ENCODE data around the gene AARS2. TPM values are rescaled to one million over a fixed set of nuclear protein-coding genes. Genes with fewer than 3 reads are reported as not detected.

Gene AARS2
- total RNA-seq, 2 donors from 2014 or later: 6.5 to 7.4 TPM

DNA sequence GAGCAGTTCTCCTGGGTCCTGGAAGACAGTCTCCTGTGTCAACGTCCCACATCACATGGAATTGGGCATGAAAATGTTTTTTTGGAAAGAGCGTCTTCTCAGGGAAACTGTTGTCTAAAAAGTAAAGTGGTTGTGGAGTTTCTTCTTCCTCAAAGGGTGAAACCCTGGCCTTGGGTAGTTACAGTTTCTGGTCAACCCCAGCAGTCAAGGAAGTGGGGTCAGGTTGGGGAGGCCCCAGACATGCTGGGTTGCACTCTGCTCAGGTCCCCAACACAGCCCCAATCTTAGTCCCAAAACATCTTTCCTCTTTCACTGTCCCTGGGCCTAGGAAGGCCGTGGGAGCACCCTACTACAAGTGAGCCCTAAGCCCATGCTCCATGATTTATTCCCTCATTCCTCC is 46.8 kb downstream of the AARS2 start:
- peaks cover 0 to 7% of the 10 kb centered on the region in 2 donors for H3K27me3 ChIP-seq
- TF ChIP-seq, protein P1, sequence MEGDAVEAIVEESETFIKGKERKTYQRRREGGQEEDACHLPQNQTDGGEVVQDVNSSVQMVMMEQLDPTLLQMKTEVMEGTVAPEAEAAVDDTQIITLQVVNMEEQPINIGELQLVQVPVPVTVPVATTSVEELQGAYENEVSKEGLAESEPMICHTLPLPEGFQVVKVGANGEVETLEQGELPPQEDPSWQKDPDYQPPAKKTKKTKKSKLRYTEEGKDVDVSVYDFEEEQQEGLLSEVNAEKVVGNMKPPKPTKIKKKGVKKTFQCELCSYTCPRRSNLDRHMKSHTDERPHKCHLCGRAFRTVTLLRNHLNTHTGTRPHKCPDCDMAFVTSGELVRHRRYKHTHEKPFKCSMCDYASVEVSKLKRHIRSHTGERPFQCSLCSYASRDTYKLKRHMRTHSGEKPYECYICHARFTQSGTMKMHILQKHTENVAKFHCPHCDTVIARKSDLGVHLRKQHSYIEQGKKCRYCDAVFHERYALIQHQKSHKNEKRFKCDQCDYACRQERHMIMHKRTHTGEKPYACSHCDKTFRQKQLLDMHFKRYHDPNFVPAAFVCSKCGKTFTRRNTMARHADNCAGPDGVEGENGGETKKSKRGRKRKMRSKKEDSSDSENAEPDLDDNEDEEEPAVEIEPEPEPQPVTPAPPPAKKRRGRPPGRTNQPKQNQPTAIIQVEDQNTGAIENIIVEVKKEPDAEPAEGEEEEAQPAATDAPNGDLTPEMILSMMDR (IDR thresholded peaks at IDR 0.05): no peak
- H3K27ac ChIP-seq: no peak overlapping the region
- no peak overlapping the region for H3K4me3 ChIP-seq
- no peaks in the 10 kb centered on the region for H3K9me3 ChIP-seq
- peaks cover 0 to 32% of the 10 kb centered on the region in 2 donors for H3K4me1 ChIP-seq
- no peaks in the 10 kb centered on the region for H3K36me3 ChIP-seq
- no peak for DNase-seq (ENCODE audit: low spot score)

DNA sequence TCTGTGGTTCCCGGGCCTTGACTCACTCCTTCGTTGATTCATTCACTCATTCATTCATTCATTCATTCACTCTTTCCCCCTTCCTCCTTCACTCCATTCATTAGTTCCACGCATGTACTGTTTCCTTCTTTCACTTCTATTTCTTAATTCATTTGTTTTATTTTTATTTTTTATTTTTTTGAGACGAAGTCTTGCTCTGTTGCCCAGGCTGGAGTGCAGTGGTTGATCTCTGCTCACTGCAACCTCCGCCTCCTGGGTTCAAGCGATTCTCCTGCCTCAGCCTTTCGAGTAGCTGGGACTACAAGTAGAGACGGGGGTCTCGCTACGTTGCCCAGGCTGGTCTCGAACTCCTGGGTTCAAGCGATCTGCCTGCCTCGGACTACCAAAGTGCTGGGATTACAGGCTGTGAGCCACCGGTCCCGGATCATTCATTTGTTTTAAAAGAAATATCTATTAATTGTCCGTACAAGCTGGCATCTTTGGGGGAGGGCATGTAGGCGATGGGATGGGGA is 47.4 kb downstream of the AARS2 start:
- TF ChIP-seq, protein P1 (IDR thresholded peaks at IDR 0.05): no peak
- H3K4me3 ChIP-seq: peak overlapping the region in 1 of 2 donors; percentile 82
- DNase-seq (ENCODE audit: low spot score): no peak
- H3K9me3 ChIP-seq: no peaks in the 10 kb centered on the region
- no peaks in the 10 kb centered on the region for H3K36me3 ChIP-seq
- H3K27me3 ChIP-seq: peaks cover 0 to 7% of the 10 kb centered on the region in 2 donors
- H3K4me1 ChIP-seq: peaks cover 0 to 28% of the 10 kb centered on the region in 2 donors
- H3K27ac ChIP-seq: peak overlapping the region in 1 of 2 donors; percentile 84

DNA sequence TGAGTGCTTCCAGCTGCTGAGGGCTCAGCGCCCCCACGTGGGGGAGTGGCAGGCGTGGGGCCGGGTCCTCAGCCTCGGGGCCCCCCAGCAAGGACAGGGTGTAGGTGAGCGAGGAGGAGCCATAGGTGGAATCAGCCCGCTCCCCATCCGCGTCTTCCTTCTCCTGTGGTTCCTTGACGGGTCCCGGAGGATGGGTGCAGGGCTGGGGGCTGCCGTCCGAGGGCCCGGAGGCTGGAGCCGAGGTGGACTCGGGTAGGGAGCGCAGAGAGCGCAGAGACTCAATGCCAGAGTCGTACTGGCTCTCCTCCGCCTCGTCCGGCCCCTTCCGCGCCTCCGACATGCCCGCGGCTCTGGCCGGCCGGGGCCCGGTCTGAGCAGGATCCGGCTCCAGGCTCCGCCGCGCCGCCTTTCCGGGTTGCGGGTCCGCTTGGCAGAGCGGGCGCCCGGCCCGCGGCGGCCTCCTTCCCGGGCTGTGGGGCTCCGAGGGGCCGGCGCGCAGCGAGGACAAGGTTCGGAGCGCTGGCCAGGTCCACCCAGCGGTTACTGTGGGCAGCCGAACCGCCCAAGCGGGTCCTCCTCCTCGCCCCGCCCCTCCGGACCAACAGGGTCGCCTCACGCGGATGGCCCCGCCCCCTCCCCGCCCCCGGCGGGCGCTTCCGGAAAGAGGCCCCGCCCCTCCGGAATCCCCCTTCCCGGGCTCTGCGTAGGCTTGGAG is 48.0 kb downstream of the AARS2 start, which contains the start of gene NFKBIE:
Gene NFKBIE, minus strand, starts transcription at position 545 of the 715 bp plus-strand sequence. Its CDS starts 205 bp downstream, at position 340.
- H3K4me1 ChIP-seq: peaks cover 0 to 28% of the 10 kb centered on the region in 2 donors
- peak within 1 kb of the TSS; percentile 84 to 87 for H3K27ac ChIP-seq
- peaks cover 0 to 3% of the 10 kb centered on the region in 2 donors for H3K27me3 ChIP-seq
- peak within 1 kb of the TSS; percentile 58 to 82 for H3K4me3 ChIP-seq
- TF ChIP-seq, protein P1 (IDR thresholded peaks at IDR 0.05): peak in 1 of 2 donors; percentile 37
- no peaks in the 10 kb centered on the region for H3K36me3 ChIP-seq
- no peaks in the 10 kb centered on the region for H3K9me3 ChIP-seq
- peak; percentile 96 for DNase-seq (ENCODE audit: low spot score)

DNA sequence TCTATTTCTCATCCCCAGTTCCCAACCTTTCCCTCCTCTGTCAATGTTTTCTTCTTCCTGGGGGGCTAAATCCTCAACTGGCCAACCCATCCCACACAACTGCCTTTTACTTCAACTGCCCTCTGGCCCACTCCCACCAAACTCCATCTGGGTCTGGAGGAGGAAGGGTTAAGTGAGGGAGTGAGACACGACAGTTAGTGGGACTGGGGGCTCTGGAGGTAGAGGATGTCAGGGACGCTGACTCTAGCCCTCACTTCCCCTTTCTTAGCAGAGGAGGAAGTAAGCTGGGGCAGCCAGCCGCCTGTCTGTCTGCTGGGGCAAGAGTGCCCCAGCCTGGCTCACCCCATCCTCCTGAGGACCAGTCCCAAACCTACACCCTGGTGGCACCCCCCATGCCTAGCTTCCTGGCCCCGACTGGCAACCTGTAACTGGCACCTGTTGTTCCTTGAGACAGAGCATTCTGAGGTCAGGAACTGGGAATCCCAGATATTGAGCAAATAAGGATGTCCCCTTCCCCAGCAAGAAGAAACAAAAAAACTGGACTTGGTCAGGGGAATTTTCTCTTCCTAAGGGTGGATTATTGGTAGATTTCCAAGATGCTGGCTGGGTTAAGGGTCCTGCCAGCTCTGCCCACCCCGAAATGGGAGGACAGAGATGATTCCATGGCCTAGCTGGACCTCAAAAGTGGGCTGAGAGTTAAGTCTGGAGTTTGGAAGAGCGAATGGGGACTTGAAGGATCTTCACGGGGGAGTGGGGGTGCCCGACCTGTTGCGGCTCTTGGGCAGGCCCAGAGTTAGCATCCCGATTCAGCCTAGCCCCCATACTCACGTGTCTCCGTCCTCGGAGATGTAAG is 48.8 kb downstream of the AARS2 start:
- no peaks in the 10 kb centered on the region for H3K36me3 ChIP-seq
- H3K27ac ChIP-seq: peak overlapping the region; percentile 84 to 87
- H3K9me3 ChIP-seq: no peaks in the 10 kb centered on the region
- H3K4me3 ChIP-seq: peak overlapping the region; percentile 58 to 82
- peaks cover 0 to 28% of the 10 kb centered on the region in 2 donors for H3K4me1 ChIP-seq
- no peaks in the 10 kb centered on the region for H3K27me3 ChIP-seq
- no peak for DNase-seq (ENCODE audit: low spot score)
- TF ChIP-seq, protein P1 (IDR thresholded peaks at IDR 0.05): no peak

DNA sequence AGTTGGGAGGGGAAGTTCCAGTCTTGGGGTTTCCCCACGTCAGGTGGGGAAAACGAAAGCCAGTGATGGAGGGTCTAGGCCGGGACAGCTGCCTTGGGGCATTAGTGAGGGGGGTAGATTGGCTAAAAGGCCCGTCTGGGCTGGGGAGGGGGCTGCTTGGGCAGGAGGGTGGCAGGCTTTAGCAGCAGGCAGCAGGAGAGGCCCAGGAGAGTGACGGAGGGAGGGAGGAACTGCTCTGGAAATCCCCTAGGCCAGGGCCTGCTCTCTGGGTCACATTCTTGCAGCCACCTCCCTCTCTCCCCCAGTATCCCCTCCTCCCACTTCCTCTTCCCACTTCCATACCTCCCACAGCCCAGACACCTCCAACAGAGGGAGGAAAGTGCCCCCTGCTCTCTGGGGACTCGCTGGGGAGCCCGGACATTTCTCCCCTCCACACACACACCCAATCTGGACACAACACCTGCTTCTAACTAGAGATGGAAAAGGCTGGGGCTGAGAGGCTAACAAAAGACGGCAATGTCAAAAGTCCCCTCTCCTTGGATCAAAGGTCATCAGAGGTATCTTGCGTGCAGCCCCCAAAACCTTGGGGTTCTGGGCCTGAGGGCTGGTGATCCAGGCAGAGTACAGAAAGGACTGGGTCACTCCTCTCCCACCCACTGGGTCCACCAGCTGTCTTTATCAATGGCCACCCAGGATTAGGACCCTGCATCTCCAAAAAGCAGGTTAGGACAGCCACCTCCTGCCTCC is 49.6 kb downstream of the AARS2 start:
- Histone ChIP-seq H3K27me3 (no peaks in the 10 kb centered on the region), H3K9me3 (no peaks in the 10 kb centered on the region), H3K36me3 (no peaks in the 10 kb centered on the region), H3K4me1 (peaks cover 0 to 28% of the 10 kb centered on the region in 2 donors), H3K27ac (no peak overlapping the region), H3K4me3 (peak overlapping the region in 1 of 2 donors; percentile 82)
- TF ChIP-seq, protein P1 (IDR thresholded peaks at IDR 0.05): no peak
- no peak for DNase-seq (ENCODE audit: low spot score)

All from right atrium auricular region (tissue), 2 donors.